GM19025 (cell line): ENCODE results near the gene TECRL.

Experiments used
- ATAC-seq: cut with Tn5 transposase; IDR thresholded peaks from one replicate; pipeline ENCODE4 v1.9.1; 2021; ENCODE audit warnings: mild to moderate bottlenecking, low read depth, moderate library complexity; ENCODE audit not compliant: unreplicated experiment

TECRL gene

DNA sequence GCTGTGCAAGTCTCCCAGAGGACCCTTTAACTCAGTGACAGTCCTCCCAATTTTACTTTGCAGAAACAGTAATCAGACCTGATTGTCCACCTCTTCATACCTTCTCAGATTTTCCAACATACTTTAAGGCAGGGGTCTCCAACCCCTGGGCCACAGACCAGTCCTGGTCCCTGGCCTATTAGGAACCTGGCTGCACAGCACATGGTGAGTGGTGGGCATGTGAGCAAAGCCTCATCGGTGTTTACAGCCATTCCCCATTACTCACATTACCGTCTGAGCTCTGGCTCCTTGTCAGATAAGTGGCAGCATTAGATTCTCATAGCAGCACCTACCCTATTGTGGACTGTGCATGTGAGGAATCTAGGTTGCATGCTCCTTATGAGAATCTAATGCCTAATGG is 74.3 kb downstream of the TECRL start:
- no peak for ATAC-seq

DNA sequence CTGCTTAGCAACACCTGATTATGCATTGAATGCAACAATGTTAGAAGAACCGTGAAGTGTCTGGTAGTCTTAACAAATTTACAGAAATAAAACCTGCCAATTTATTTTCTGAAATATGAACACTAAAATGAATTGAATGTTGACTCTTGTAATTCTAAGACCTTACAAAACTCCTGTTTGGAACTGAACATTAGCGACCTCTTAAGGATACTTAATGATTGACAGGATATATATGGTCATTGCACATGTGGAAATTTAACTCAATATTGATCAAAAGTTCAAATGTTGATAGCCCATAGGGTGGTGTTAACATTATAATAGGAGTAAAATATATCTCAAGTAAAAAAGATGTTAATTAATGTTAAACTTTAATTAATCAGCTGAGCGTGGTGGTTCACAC is 79.1 kb downstream of the TECRL start:
- ATAC-seq = no peak

DNA sequence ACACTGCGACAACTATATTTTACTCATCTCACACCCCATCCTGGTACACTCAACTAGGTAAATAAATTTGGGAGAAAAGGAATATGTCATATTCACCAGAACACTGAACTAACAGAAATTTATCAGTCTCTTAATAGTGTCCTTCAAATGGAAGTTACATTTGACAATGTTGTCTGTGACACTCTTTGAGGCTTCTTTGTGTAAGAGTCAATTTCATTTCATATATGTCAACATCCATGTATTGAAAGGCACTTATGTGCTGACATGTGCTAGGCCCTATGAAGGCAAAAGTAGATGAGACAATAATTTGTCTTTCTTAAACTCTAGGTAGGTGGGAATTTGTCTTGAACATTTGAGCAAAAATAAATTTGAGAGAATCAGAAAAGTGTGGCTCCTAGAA is 82.0 kb downstream of the TECRL start:
- no peak for ATAC-seq

DNA sequence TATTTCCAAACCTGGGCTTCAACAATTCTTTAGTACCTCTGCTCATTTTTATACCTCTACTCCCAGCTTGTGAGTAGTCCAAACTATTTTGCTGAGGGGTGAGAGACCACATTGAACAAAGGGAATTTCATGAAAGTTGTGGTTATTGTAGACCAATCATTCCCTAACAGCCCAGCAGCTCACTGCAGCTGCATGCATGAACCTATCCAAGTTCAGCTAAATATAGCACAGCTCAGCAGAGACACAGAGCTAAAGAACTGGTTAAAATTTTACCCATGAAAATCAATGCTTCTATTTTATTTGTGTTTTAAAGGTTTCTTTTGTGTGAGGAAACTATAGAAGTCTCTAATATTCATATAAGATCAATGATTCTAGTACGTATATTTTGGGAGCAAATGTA is 82.7 kb downstream of the TECRL start:
- no peak for ATAC-seq

- no peak for ATAC-seq
These were observed 103.0 kb downstream of the TECRL start for GRCh38 chr4:64306255-64306565.

GRCh38 chr4:64305565-64306254 is 103.5 kb downstream of the TECRL start:
- no peak for ATAC-seq

GRCh38 chr4:64272432-64272831 is 136.8 kb downstream of the TECRL start:
- ATAC-seq = no peak

GRCh38 chr4:64271601-64272081 is 137.6 kb downstream of the TECRL start:
- ATAC-seq = no peak

- ATAC-seq = no peak
These were observed 142.6 kb downstream of the TECRL start for GRCh38 chr4:64266669-64267068.

GRCh38 chr4:64266263-64266662 is 143.0 kb downstream of the TECRL start:
- ATAC-seq = no peak

DNA sequence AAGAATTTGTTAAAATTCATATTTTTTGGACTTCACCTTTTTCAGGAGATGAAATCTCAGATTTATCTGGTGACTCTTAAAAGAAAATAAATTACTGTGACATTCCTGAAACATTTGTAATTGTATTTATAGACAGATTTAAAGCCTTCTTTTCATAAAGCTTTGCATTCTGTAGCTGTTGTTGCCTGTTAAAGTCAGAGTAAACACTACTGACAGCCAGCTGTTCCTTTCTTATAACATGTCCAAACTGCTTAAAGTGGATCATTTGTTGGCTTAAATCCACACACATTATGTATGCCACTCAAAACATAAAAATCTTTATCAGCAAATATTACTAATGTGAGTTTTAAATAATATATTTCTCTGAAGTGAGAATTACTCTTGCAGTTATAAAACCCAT is 157.5 kb downstream of the TECRL start:
- ATAC-seq = no peak

GRCh38 chr4:64250488-64250887 is 158.8 kb downstream of the TECRL start:
- no peak for ATAC-seq

GRCh38 chr4:64250061-64250460 is 159.2 kb downstream of the TECRL start:
- ATAC-seq = no peak

- ATAC-seq = no peak
These were observed 161.1 kb downstream of the TECRL start for GRCh38 chr4:64248186-64248585.

DNA sequence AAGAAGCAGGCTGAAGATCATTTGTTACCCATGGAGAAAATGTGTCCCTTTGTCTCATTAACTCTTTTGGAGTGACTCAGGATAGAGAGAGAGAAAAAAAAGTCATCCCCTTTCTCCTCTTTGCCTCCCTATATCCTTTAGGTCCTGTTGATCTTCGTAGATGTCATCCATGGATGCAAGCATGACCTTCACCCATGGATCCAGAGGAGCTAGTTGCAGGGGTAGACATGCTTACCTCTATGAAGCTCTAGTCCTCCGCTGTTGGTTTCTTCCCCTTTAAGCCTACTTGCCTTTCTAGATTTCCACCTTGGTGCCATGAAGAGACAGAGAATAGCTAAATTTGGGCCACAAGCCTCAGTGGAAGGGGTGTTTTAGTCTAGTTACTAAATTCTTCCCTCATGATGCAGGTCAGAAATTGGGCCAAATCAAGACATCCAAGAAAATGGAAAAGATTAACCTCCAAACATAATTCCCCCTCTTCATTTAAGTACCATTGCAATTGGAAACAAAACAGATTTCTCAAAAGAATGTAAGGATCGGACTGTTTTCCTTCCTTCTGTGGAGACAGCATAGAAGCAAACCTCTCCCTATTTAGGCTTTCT is 178.4 kb downstream of the TECRL start:
- no peak for ATAC-seq
